SH-SY5Y (cell line): ENCODE results near the gene RASL10A.

ENCODE experiments used
- GATA2 ChIP-seq: IDR thresholded peaks from 2 replicates; pipeline ENCODE4 v1.6.1; 2011; ENCODE audit warnings: mild to moderate bottlenecking, low read depth, low read length
- GATA3 ChIP-seq: IDR thresholded peaks from 2 replicates; pipeline ENCODE4 v1.6.1; 2011; ENCODE audit warnings: low read depth, mild to moderate bottlenecking, low read length, moderate library complexity

Gene RASL10A

DNA sequence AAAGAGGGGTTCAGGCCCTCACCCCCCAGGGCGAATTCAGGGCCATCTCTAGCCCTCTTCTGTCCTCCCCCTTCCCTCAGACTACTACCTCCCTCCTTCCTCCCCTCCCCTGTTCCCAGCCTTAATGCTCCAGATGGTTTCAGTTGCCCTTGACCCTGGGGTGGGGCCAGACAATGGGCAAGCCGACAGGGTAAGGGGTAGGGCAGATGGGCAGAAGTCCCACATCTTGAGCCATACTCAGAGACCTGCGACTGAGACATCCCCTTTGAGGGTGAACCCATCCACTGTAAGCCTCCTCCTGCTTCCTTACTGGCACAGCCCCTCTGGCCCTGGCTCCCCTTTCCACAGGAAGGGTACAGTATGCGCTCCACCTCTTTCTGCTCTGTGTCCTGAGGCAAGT lies 49.6 kb downstream of the RASL10A start:
- TF ChIP-seq GATA2 (no peak), GATA3 (no peak)

GRCh38 chr22:29265305-29265704 lies 50.2 kb downstream of the RASL10A start:
- TF ChIP-seq GATA2, result no peak
- TF ChIP-seq GATA3, result no peak

DNA sequence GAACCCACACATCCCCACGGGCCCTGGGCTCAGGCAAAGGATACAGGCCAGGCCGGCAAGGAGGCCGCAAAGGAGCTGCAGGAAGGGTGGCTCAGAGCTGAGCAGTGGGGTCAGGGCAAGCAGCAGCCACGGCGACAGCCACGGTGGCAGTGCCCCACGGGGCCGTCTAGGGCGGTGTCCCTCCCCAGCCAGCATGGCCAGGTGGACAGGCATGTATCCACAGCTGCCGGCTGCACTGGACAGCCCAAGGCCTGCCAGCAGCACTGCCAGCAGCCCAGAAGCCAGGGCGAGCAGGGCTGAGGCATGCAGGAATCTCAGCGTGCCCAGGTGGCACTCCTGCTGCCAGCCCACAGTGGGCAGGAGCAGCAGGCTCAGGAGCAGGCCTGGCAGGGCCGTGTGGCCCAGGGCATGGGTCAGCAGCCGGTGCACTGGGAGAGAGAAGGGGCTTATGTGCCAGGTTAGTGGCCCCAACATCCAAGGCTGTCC lies 51.7 kb downstream of the RASL10A start:
- no peak for TF ChIP-seq GATA3
- TF ChIP-seq GATA2, result no peak
